ENCODE measurements around the gene FBXW8. TPM values are rescaled to one million over a fixed set of nuclear protein-coding genes. Genes with fewer than 3 reads are reported as not detected.
A peak's percentile ranks its signal among the peaks of the same experiment; 100 is the strongest.

FBXW8 gene
- total RNA-seq, 2 donors from 2014 or later = 7.9 to 9.0 TPM

- Histone ChIP-seq H3K4me1 (peaks cover 0 to 41% of the 10 kb centered on the region in 2 donors), H3K27ac (no peak overlapping the region), H3K9me3 (no peaks in the 10 kb centered on the region), H3K27me3 (peaks cover 13 to 31% of the 10 kb centered on the region in 2 donors), H3K36me3 (no peaks in the 10 kb centered on the region), H3K4me3 (no peak overlapping the region)
- no peak for DNase-seq (ENCODE audit: low spot score)
- TF ChIP-seq CTCF (IDR thresholded peaks at IDR 0.05) = peak in 1 of 2 donors; percentile 36
Measured at GRCh38 chr12:116882742-116883141, 28.0 kb upstream of the FBXW8 start.

GRCh38 chr12:116884871-116885270 is 25.9 kb upstream of the FBXW8 start:
- H3K27ac ChIP-seq = no peak overlapping the region
- no peak for DNase-seq (ENCODE audit: low spot score)
- no peaks in the 10 kb centered on the region for H3K9me3 ChIP-seq
- no peak overlapping the region for H3K4me3 ChIP-seq
- peaks cover 0 to 24% of the 10 kb centered on the region in 2 donors for H3K4me1 ChIP-seq
- peaks cover 7 to 12% of the 10 kb centered on the region in 2 donors for H3K27me3 ChIP-seq
- TF ChIP-seq CTCF (IDR thresholded peaks at IDR 0.05) = no peak
- no peaks in the 10 kb centered on the region for H3K36me3 ChIP-seq

- no peaks in the 10 kb centered on the region for H3K36me3 ChIP-seq
- H3K4me3 ChIP-seq = no peak overlapping the region
- no peak overlapping the region for H3K27ac ChIP-seq
- H3K27me3 ChIP-seq = peaks cover 7% of the 10 kb centered on the region in 2 donors
- no peaks in the 10 kb centered on the region for H3K9me3 ChIP-seq
- TF ChIP-seq CTCF (IDR thresholded peaks at IDR 0.05) = no peak
- no peak for DNase-seq (ENCODE audit: low spot score)
- peaks cover 0 to 17% of the 10 kb centered on the region in 2 donors for H3K4me1 ChIP-seq
Measured at GRCh38 chr12:116885491-116885890, 25.3 kb upstream of the FBXW8 start.

- no peaks in the 10 kb centered on the region for H3K27me3 ChIP-seq
- no peaks in the 10 kb centered on the region for H3K9me3 ChIP-seq
- DNase-seq (ENCODE audit: low spot score) = no peak
- no peaks in the 10 kb centered on the region for H3K36me3 ChIP-seq
- no peak overlapping the region for H3K27ac ChIP-seq
- no peak overlapping the region for H3K4me3 ChIP-seq
- peaks cover 0 to 4% of the 10 kb centered on the region in 2 donors for H3K4me1 ChIP-seq
- no peak for TF ChIP-seq CTCF (IDR thresholded peaks at IDR 0.05)
Measured at GRCh38 chr12:116887244-116887643, 23.5 kb upstream of the FBXW8 start.

GRCh38 chr12:116887897-116888296 is 22.9 kb upstream of the FBXW8 start:
- no peak for TF ChIP-seq CTCF (IDR thresholded peaks at IDR 0.05)
- Histone ChIP-seq H3K36me3 (no peaks in the 10 kb centered on the region), H3K27me3 (no peaks in the 10 kb centered on the region), H3K4me1 (no peaks in the 10 kb centered on the region), H3K9me3 (no peaks in the 10 kb centered on the region), H3K4me3 (no peak overlapping the region), H3K27ac (no peak overlapping the region)
- no peak for DNase-seq (ENCODE audit: low spot score)

- DNase-seq (ENCODE audit: low spot score) = no peak
- no peak overlapping the region for H3K4me3 ChIP-seq
- TF ChIP-seq CTCF (IDR thresholded peaks at IDR 0.05) = no peak
- no peak overlapping the region for H3K27ac ChIP-seq
- H3K9me3 ChIP-seq = no peaks in the 10 kb centered on the region
- no peaks in the 10 kb centered on the region for H3K4me1 ChIP-seq
- H3K27me3 ChIP-seq = no peaks in the 10 kb centered on the region
- no peaks in the 10 kb centered on the region for H3K36me3 ChIP-seq
Measured at GRCh38 chr12:116890330-116890729, 20.4 kb upstream of the FBXW8 start.

Data from right atrium auricular region (tissue), 2 donors.